ENCODE data around the gene PRKCH. TPM values are rescaled to one million over a fixed set of nuclear protein-coding genes. Genes with fewer than 3 reads are reported as not detected.
"Not testable (repeated sequence)": the region's sequence is repeated elsewhere in the genome, so short reads cannot be mapped to it uniquely, and the experiment has no call there.

PRKCH gene
- total RNA-seq, 1 donor from 2014 or later = 101 TPM

DNA sequence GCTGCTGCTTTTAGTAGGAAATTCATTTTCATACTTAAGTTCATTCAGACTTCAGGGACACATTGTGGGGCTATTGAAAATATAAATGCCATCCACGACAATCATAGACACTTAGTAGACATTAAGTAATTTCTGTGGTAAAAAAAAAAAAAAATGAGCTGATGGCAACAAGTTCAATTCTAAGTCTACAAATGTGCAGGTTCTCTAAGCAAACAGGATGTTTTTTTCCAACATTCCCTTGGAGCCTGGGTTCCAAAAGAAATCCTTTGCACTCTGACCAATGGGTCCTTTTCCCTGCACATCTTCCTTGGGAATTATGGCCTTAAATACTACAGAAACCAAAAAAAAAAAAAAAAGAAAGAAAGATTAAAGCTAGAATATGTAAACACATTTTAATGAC lies 198.4 kb downstream of the PRKCH start:
- Mint-ChIP-seq H3K36me3 (ENCODE audit: low read depth) (peaks cover 49% of the 10 kb centered on the region), H3K4me3 (ENCODE audit: low read depth) (no peak overlapping the region), H3K27ac (no peak overlapping the region), H3K9me3 (no peaks in the 10 kb centered on the region), H3K27me3 (ENCODE audit: low read depth) (no peaks in the 10 kb centered on the region), H3K4me1 (ENCODE audit: low read depth) (peaks cover 46% of the 10 kb centered on the region)
- DNase-seq (ENCODE audit: low spot score) = no peak
- intact Hi-C loops (cut with micrococcal nuclease) = no loop called here

DNA sequence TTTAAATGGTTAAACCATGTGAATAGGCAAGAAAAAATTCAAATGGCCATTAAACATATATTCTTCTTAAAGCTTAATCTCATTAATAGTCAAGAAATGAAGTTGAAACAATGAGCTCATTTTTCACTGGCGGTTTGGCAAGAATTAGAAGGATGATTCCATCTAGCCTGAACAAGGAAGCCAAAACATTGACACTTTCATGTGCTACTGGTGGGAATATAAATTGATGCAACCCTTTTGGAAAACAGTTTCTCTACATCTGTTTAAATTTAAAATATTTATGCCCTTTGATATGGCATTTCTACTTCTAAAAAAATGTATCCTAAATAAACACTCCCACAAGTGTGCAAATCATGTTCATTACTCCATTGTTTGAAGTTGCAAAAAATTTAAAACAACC lies 199.2 kb downstream of the PRKCH start:
- Mint-ChIP-seq H3K4me3 (ENCODE audit: low read depth) (no peak overlapping the region), H3K27me3 (ENCODE audit: low read depth) (no peaks in the 10 kb centered on the region), H3K9me3 (no peaks in the 10 kb centered on the region), H3K27ac (no peak overlapping the region), H3K4me1 (ENCODE audit: low read depth) (peaks cover 52% of the 10 kb centered on the region), H3K36me3 (ENCODE audit: low read depth) (peaks cover 41% of the 10 kb centered on the region)
- intact Hi-C loops (cut with micrococcal nuclease) = no loop called here
- no peak for DNase-seq (ENCODE audit: low spot score)

DNA sequence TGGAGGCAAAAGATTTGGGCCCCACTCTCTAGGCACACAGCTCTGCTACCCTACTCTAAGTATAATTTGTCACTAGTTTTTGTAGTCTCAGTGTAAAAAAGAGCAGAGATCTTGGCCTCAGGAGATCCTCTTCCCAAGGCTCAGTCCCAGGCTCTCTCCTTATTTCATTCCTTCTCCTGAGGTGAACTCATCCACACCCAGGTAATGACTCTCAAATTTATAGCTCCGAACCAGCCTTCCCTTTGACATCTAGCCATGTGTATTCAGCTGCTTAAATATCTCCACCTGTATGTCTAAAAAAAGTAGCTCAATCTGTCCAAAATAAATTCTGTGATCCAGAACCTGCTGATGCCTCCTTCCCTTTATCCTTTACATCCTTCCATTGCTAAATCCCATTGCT lies 200.4 kb downstream of the PRKCH start:
- H3K4me1 Mint-ChIP-seq (ENCODE audit: low read depth) = peaks cover 54% of the 10 kb centered on the region
- H3K4me3 Mint-ChIP-seq (ENCODE audit: low read depth) = no peak overlapping the region
- H3K36me3 Mint-ChIP-seq (ENCODE audit: low read depth) = peaks cover 35% of the 10 kb centered on the region
- H3K27me3 Mint-ChIP-seq (ENCODE audit: low read depth) = no peaks in the 10 kb centered on the region
- no peaks in the 10 kb centered on the region for H3K9me3 Mint-ChIP-seq
- intact Hi-C loops (cut with micrococcal nuclease) = no loop called here
- DNase-seq (ENCODE audit: low spot score) = no peak
- H3K27ac Mint-ChIP-seq = no peak overlapping the region

DNA sequence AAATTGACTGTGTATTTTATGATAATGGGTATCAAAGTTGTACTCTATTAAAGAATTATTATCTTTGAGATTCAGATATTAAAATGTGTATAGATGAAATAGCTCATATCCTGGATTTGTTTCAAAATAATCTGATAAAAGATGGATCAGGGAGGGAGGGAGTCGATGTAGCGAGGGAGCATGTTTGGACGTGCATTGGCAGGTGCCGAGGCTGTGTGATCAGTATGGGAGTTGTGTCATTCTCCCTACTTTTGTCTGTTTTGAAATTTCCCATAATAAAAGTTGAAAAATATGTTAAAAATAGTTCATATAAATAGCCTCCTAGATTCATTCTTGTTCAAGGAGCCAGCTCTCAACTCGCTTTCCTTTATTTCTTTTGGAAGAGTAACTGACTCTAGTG lies 202.4 kb downstream of the PRKCH start:
- H3K9me3 Mint-ChIP-seq = peaks cover 3% of the 10 kb centered on the region
- no peaks in the 10 kb centered on the region for H3K27me3 Mint-ChIP-seq (ENCODE audit: low read depth)
- H3K4me3 Mint-ChIP-seq (ENCODE audit: low read depth) = no peak overlapping the region
- intact Hi-C loops (cut with micrococcal nuclease) = loop anchor here (2.0 kb wide), 2 partner anchors 13 to 51 kb away; no protein-coding TSS in a partner anchor
- DNase-seq (ENCODE audit: low spot score) = no peak
- no peak overlapping the region for H3K27ac Mint-ChIP-seq
- H3K4me1 Mint-ChIP-seq (ENCODE audit: low read depth) = peaks cover 63% of the 10 kb centered on the region
- peaks cover 48% of the 10 kb centered on the region for H3K36me3 Mint-ChIP-seq (ENCODE audit: low read depth)

DNA sequence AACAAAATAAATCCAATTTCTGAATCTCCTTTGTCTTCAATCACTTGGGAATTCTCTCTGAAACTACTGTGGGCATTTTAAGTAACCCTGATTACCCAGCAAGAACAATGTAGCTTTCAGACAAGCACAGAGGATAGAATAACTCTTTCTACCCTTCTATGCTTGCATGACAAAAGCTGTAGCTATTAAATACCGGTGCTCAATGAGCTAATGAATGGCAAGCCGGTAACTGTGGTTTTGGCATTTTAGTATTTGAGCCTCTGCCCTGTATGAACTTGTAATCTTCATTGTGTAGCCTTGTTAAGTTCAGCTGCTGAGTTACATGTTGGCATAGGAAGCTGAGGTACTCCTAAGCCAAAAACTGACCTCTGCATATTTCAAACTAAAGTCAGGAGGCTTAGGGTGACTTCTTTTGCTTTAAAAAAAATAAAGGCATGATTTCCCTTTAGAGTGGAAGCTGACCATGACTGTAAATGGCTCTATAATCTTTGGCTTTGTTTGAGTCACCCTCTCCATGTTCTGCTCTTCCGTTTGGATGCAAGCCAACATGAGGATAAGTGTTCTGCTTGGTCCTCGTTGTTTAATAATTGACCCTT lies 202.9 kb downstream of the PRKCH start:
- H3K27me3 Mint-ChIP-seq (ENCODE audit: low read depth) = no peaks in the 10 kb centered on the region
- H3K4me1 Mint-ChIP-seq (ENCODE audit: low read depth) = peaks cover 65% of the 10 kb centered on the region
- no peak overlapping the region for H3K4me3 Mint-ChIP-seq (ENCODE audit: low read depth)
- H3K36me3 Mint-ChIP-seq (ENCODE audit: low read depth) = peaks cover 54% of the 10 kb centered on the region
- peak overlapping the region; percentile 31 for H3K27ac Mint-ChIP-seq
- DNase-seq (ENCODE audit: low spot score) = no peak
- H3K9me3 Mint-ChIP-seq = peaks cover 6% of the 10 kb centered on the region
- intact Hi-C loops (cut with micrococcal nuclease) = loop anchor here (2.0 kb wide), 2 partner anchors 14 to 52 kb away; no protein-coding TSS in a partner anchor

DNA sequence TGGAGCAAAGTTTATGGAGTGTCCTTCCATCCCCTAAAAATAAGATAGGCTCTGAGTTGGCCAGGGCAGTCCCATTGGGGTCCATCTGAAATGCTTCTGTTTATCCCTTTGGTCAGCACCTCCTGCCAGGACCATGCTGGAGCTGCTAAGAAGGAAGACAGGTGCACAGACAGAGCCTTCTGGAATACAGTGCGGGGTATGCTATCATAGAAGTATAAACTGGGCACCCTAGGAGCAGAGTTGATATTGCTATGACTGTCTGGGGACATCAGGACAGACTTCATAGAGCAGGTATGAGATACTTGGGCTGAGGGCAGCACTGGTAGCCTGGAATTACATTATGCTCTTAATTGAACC lies 203.5 kb downstream of the PRKCH start:
- Mint-ChIP-seq H3K4me1 (ENCODE audit: low read depth) (peaks cover 66% of the 10 kb centered on the region), H3K27ac (peak overlapping the region; percentile 74), H3K27me3 (ENCODE audit: low read depth) (no peaks in the 10 kb centered on the region), H3K36me3 (ENCODE audit: low read depth) (peaks cover 55% of the 10 kb centered on the region), H3K4me3 (ENCODE audit: low read depth) (no peak overlapping the region), H3K9me3 (peaks cover 6% of the 10 kb centered on the region)
- intact Hi-C loops (cut with micrococcal nuclease) = loop anchor here (1.0 to 5.0 kb wide), 7 partner anchors 14 to 137 kb away; no protein-coding TSS in a partner anchor
- no peak for DNase-seq (ENCODE audit: low spot score)

DNA sequence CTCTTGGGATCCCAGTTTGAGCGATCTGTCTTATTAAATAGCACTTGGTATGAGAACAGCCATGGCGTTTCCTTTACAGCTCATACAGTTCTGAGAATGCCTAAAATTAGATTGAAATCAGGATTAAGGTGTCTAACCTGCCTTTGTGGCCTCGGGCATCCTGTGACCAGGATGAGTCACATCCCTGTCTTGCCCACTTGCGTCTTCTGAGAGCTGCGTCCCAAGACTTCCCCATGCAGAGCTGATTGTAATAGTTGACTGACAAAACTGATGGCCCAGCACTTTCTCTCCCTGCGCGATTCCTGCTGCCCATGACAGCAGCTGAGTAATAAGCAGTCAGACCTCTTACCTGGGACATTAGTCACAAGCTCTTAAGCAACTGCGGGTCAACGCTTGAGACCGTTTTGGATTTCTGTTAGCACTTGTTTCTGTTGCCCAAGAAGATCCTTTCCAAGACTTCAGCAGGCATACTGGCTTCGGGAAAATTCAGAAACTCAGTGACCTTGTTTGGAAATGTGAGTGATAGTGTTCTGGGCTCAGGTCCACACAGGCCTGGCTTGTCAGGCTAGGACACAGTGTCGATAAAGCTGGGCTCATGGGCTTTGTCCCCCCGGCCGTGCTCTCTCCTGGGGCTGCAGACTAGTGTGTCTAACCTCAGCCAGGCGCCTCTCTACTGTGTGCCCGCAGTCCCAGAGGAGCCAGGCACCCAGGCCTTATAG lies 204.1 kb downstream of the PRKCH start:
- peaks cover 57% of the 10 kb centered on the region for H3K36me3 Mint-ChIP-seq (ENCODE audit: low read depth)
- no peaks in the 10 kb centered on the region for H3K27me3 Mint-ChIP-seq (ENCODE audit: low read depth)

DNA sequence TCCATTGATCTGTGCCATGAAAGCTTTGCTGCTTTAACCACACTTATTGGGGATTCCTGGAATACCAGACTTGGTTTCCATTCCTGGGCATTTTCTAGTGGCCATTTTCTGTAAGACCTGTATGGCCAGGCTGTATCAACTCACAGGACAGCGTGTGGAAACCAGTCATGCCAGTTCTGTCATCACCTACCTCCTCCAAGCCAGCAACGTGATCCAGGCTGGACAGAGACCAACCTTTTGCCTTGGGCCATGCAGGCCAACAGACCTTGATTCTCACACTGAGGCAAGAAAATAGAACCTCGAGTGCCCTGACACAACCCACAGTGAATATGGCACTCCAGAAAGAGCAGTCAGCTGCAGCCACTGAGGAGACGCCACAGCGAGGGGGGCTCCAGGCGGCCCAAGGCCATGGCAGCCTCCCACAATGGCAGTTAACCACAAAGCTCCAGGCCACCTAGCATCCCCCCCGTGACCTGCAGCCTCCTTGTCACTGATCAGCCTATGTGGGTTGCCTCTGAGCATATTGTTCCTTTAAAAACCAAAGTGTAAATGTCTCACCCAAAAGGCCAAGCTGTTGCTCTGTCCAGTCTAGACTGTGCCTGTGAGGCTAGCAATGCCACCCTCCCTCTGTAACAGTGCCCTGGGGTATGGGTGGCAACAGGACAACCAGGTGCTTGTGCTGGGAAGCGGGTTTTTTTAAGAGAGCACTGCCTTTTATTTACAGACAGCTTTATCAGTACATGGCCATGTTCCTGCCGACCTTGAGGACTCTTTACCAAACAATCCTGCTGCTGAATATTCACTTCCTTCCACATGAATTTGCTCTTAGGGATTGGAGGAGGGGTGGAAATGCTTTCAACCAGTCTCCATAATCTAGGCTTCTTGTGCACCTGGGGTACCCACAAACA lies 205.3 kb downstream of the PRKCH start:
- no peak for DNase-seq (ENCODE audit: low spot score)
- no peak overlapping the region for H3K4me3 Mint-ChIP-seq (ENCODE audit: low read depth)
- peaks cover 80% of the 10 kb centered on the region for H3K4me1 Mint-ChIP-seq (ENCODE audit: low read depth)
- peak overlapping the region; percentile 41 for H3K27ac Mint-ChIP-seq
- no peaks in the 10 kb centered on the region for H3K27me3 Mint-ChIP-seq (ENCODE audit: low read depth)
- intact Hi-C loops (cut with micrococcal nuclease) = loop anchor here (5.0 kb wide), 1 partner anchor 36 kb away; no protein-coding TSS in a partner anchor
- H3K9me3 Mint-ChIP-seq = peaks cover 6% of the 10 kb centered on the region
- H3K36me3 Mint-ChIP-seq (ENCODE audit: low read depth) = peaks cover 61% of the 10 kb centered on the region

More for the DNA sequence above, 204.1 kb downstream of the PRKCH start:
- Mint-ChIP-seq H3K4me3 (ENCODE audit: low read depth) (peak overlapping the region; percentile 2), H3K9me3 (peaks cover 6% of the 10 kb centered on the region), H3K4me1 (ENCODE audit: low read depth) (peaks cover 69% of the 10 kb centered on the region), H3K27ac (peak overlapping the region; percentile 74)
- DNase-seq (ENCODE audit: low spot score) = peak; percentile 60
- intact Hi-C loops (cut with micrococcal nuclease) = loop anchor here (1.0 to 5.0 kb wide), 7 partner anchors 15 to 137 kb away; no protein-coding TSS in a partner anchor

DNA sequence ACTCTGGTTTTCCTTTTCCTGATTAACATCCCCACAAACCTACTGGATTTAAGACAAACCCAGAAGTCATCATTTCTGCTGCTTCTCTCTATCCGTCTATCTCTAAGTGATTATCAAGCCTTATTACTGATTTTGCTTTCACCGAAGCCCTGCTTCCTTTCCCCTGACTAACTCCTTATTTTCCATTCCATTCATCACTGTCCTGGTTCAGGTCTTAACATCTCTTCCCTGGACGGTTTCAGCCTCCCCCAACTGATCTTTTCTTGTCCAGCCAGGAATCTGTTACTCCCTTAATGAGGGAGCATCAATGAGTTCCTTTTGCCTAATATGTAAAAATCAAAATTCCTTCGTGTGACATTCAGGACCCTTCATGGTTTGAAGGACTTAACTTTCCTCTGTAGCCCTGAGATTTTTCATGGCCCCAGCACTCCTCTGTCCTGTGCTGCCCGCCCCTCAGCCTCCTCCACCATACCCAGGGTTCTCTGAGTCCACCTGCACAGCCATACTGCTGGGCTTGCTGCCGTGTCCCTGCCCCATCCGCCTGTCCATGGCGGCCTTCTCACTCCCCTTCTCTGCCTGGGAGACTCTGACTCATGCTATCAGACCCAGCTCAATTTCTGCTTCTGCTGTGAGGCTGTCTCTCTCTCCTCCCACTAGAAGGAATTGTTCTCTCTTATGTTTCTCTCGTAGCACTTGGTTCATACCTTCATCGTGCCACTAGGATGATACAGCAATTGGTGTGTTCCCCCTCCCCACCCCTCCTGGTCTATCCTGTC lies 206.1 kb downstream of the PRKCH start:
- peaks cover 6% of the 10 kb centered on the region for H3K9me3 Mint-ChIP-seq
- no peaks in the 10 kb centered on the region for H3K27me3 Mint-ChIP-seq (ENCODE audit: low read depth)
- intact Hi-C loops (cut with micrococcal nuclease) = loop anchor here (1.0 to 5.0 kb wide), 3 partner anchors 35 to 54 kb away; no protein-coding TSS in a partner anchor
- DNase-seq (ENCODE audit: low spot score) = no peak
- H3K36me3 Mint-ChIP-seq (ENCODE audit: low read depth) = peaks cover 59% of the 10 kb centered on the region
- H3K27ac Mint-ChIP-seq = peak overlapping the region; percentile 34
- no peak overlapping the region for H3K4me3 Mint-ChIP-seq (ENCODE audit: low read depth)
- peaks cover 78% of the 10 kb centered on the region for H3K4me1 Mint-ChIP-seq (ENCODE audit: low read depth)

DNA sequence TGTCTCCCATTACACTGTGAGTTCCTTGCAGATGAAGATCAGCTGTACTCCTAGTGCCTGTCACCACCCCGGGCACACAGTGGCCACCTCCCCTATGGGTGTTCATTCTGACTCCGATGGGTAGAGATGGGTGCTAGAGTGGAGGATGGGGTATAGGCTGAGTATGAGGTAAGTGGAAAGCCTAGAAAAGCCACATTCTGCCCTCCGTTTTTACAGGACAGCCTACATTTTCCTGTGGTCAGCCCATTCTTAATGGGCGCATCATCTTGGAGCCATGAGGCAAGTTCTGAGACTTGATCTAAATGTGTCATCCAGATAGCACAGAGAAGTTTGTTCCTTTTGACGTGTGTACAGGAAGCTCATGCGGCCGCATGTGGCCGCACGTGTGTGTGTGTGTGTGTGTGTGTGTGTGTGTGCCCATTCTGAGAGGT lies 207.2 kb downstream of the PRKCH start:
- Mint-ChIP-seq H3K27ac (peak overlapping the region; percentile 88), H3K4me3 (ENCODE audit: low read depth) (no peak overlapping the region), H3K4me1 (ENCODE audit: low read depth) (peaks cover 80% of the 10 kb centered on the region), H3K9me3 (peaks cover 6% of the 10 kb centered on the region), H3K36me3 (ENCODE audit: low read depth) (peaks cover 63% of the 10 kb centered on the region), H3K27me3 (ENCODE audit: low read depth) (no peaks in the 10 kb centered on the region)
- DNase-seq (ENCODE audit: low spot score) = no peak
- intact Hi-C loops (cut with micrococcal nuclease) = loop anchor here (1.0 to 5.0 kb wide), 3 partner anchors 34 to 55 kb away; no protein-coding TSS in a partner anchor

DNA sequence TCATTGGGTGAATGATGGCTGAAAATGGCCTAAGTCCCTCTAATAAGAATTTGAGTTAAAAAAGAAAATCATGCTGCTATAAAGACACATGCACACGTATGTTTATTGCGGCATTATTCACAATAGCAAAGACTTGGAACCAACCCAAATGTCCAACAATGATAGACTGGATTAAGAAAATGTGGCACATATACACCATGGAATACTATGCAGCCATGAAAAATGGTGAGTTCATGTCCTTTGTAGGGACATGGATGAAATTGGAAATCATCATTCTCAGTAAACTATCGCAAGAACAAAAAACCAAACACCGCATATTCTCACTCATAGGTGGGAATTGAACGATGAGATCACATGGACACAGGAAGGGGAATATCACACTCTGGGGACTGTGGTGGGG lies 208.0 kb downstream of the PRKCH start:
- H3K4me3 Mint-ChIP-seq (ENCODE audit: low read depth); H3K27me3 Mint-ChIP-seq (ENCODE audit: low read depth); H3K27ac Mint-ChIP-seq; H3K9me3 Mint-ChIP-seq; DNase-seq (ENCODE audit: low spot score): not testable (repeated sequence)
- H3K36me3 Mint-ChIP-seq (ENCODE audit: low read depth) = peaks cover 70% of the 10 kb centered on the region
- intact Hi-C loops (cut with micrococcal nuclease) = loop anchor here (2.0 to 5.0 kb wide), 2 partner anchors 33 to 41 kb away; no protein-coding TSS in a partner anchor
- peaks cover 81% of the 10 kb centered on the region for H3K4me1 Mint-ChIP-seq (ENCODE audit: low read depth)

DNA sequence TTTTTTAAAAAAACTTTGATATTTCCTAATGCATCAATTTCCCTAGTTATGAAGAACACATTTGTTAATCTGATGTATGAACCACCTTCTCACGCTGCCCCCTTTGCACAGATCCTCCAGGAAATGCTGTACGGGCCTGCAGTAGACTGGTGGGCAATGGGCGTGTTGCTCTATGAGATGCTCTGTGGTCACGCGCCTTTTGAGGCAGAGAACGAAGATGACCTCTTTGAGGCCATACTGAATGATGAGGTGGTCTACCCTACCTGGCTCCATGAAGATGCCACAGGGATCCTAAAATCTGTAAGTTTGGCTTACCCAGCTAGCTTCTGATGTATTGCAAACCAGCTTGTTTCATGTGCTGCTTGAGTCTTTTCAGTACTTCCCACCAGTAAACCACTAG lies 208.9 kb downstream of the PRKCH start:
- H3K27me3 Mint-ChIP-seq (ENCODE audit: low read depth) = no peaks in the 10 kb centered on the region
- peaks cover 6% of the 10 kb centered on the region for H3K9me3 Mint-ChIP-seq
- H3K4me3 Mint-ChIP-seq (ENCODE audit: low read depth) = no peak overlapping the region
- no peak overlapping the region for H3K27ac Mint-ChIP-seq
- peaks cover 75% of the 10 kb centered on the region for H3K4me1 Mint-ChIP-seq (ENCODE audit: low read depth)
- peaks cover 79% of the 10 kb centered on the region for H3K36me3 Mint-ChIP-seq (ENCODE audit: low read depth)
- intact Hi-C loops (cut with micrococcal nuclease) = no loop called here
- no peak for DNase-seq (ENCODE audit: low spot score)
